Naive thymus-derived CD4-positive, alpha-beta T cell (primary cell): ENCODE data around the gene NRL. TPM values are rescaled to one million over a fixed set of nuclear protein-coding genes. Genes with fewer than 3 reads are reported as not detected.
A peak's percentile ranks its signal among the peaks of the same experiment; 100 is the strongest.

Experiments used
- ATAC-seq: fragments of 150-1000 bp; cut with Tn5 transposase; 2 replicates; pipeline ENCODE4 v1.10.0; 2021; ENCODE audit warnings: mild to moderate bottlenecking, moderate library complexity
- CTCF ChIA-PET: fragments of 350-600 bp; sonication (Branson Sonifier 250); formaldehyde crosslinking; loops from one replicate; lab custom pipeline; 2021; ENCODE audit warnings: antibody characterized with exemption; lab: Charles Lee
- POLR2A ChIA-PET: fragments of 350-600 bp; sonication (Branson Sonifier 250); formaldehyde crosslinking; loops from one replicate; lab custom pipeline; 2021; ENCODE audit warnings: antibody characterized with exemption, inconsistent platforms; lab: Charles Lee
- DNase-seq, 9 donors: peaks; one replicate each; pipeline versions ENCODE4 v3.0.0 to v3.0.0-alpha.2; 2020 to 2022; ENCODE audit warnings: mixed read lengths in 1 of 9
- H3K27ac ChIP-seq: one replicate; pipeline ENCODE4 v1.7.0; 2013; ENCODE audit warnings: mild to moderate bottlenecking, low read depth, low read length, moderate library complexity
- H3K27me3 ChIP-seq, 2 donors: one replicate each; pipeline ENCODE4 v1.7.0; 2013; ENCODE audit warnings: low read length in 2 of 2, mild to moderate bottlenecking in 2 of 2, moderate library complexity in 2 of 2; ENCODE audit not compliant: control insufficient read depth in 2 of 2, insufficient read depth in 2 of 2
- H3K36me3 ChIP-seq, 3 experiments: 1 replicate in 2 of 3; 2 replicates in 1 of 3; pipeline ENCODE4 v1.7.0; 2013; ENCODE audit warnings: low read length in 3 of 3, mild to moderate bottlenecking in 3 of 3, moderate library complexity in 1 of 3; ENCODE audit not compliant: insufficient read depth in 3 of 3, control insufficient read depth in 2 of 3
- H3K4me1 ChIP-seq, 2 donors: one replicate each; pipeline ENCODE4 v1.7.0; 2013; ENCODE audit warnings: low read length in 2 of 2, mild to moderate bottlenecking in 2 of 2, moderate library complexity in 1 of 2; ENCODE audit not compliant: control insufficient read depth in 2 of 2, insufficient read depth in 2 of 2
- H3K4me3 ChIP-seq: 2 replicates; pipeline ENCODE4 v1.7.0; 2013; ENCODE audit warnings: mild to moderate bottlenecking, low read length
- H3K9me3 ChIP-seq, 3 experiments: 1 replicate in 2 of 3; 2 replicates in 1 of 3; pipeline ENCODE4 v1.7.0; 2013; ENCODE audit warnings: low read length in 3 of 3; ENCODE audit not compliant: control insufficient read depth in 2 of 3
- H3K27ac Mint-ChIP-seq, 9 donors: one replicate each; pipeline ENCODE4 v1.8.0; 2020 to 2022; ENCODE audit warnings: mixed read lengths in 9 of 9, mild to moderate bottlenecking in 8 of 9, moderate library complexity in 5 of 9, inconsistent platforms in 2 of 9
- H3K27me3 Mint-ChIP-seq, 5 donors: one replicate each; pipeline ENCODE4 v1.8.0; 2021 to 2022; ENCODE audit warnings: mixed read lengths in 5 of 5, mild to moderate bottlenecking in 1 of 5
- H3K36me3 Mint-ChIP-seq, 5 donors: one replicate each; pipeline ENCODE4 v1.8.0; 2020 to 2022; ENCODE audit warnings: mixed read lengths in 5 of 5, mild to moderate bottlenecking in 3 of 5, inconsistent platforms in 1 of 5
- H3K4me1 Mint-ChIP-seq, 7 donors: one replicate each; pipeline ENCODE4 v1.8.0; 2020 to 2022; ENCODE audit warnings: mixed read lengths in 7 of 7, mild to moderate bottlenecking in 3 of 7, inconsistent platforms in 1 of 7
- H3K4me3 Mint-ChIP-seq, 10 donors: one replicate each; pipeline ENCODE4 v1.8.0; 2020 to 2022; ENCODE audit warnings: mild to moderate bottlenecking in 10 of 10, mixed read lengths in 10 of 10, moderate library complexity in 6 of 10, inconsistent platforms in 2 of 10
- H3K9me3 Mint-ChIP-seq, 11 donors: one replicate each; pipeline ENCODE4 v1.8.0; 2020 to 2022; ENCODE audit warnings: mixed read lengths in 11 of 11, mild to moderate bottlenecking in 4 of 11, inconsistent platforms in 1 of 11, moderate library complexity in 1 of 11
- intact Hi-C, 2 donors: fragments of 100-400 bp; cut with micrococcal nuclease; formaldehyde crosslinking; loops; one replicate each; pipeline ENCODE4 v1.15.1; 2023
- polyA plus RNA-seq, 2 donors: library from polyadenylated mRNA; unstranded; fragments of 300-500 nt; fragmentation: Illumina TruSeq; gene quantifications; one replicate each; pipeline ENCODE4 v1.2.3, GENCODE V29; 2021
- total RNA-seq, 6 experiments: library from RNA in 5 of 6; stranded (reverse) in 5 of 6; gene quantifications; 1 replicate in 5 of 6; 2 replicates in 1 of 6; pipeline ENCODE4 v1.2.3 and lab custom pipeline; 2021 to 2026

Gene NRL
- total and polyA plus RNA-seq, 7 experiments from 2014 or later, result 2.1 to 4.5 (median 3.7) TPM

- H3K27ac Mint-ChIP-seq, result peak overlapping the region; percentile 73 to 97 (median 93)
- ChIA-PET CTCF (interaction anchor here (1.1 to 1.7 kb wide), 3 partner anchors 13 to 18 kb away, joined by 3 to 4 read pairs (median 4); partner anchors contain the start of genes DCAF11 and NRL), POLR2A (interaction anchor here (0.6 to 11.7 kb wide), 8 partner anchors 12 to 110 kb away, joined by 3 to 298 read pairs (median 4); partner anchors contain the start of genes DCAF11, IRF9, NRL and PSME2)
- peak overlapping the region; percentile 68 for H3K27ac ChIP-seq
- H3K4me3 Mint-ChIP-seq, result peak overlapping the region in 9 of 10 donors; percentile 37 to 80 (median 72)
- H3K27me3 ChIP-seq, result no peaks in the 10 kb centered on the region
- H3K9me3 Mint-ChIP-seq, result peaks cover 0 to 4% (median 0%) of the 10 kb centered on the region in 11 donors
- peaks cover 0 to 10% (median 7%) of the 10 kb centered on the region in 3 experiments for H3K36me3 ChIP-seq
- no peaks in the 10 kb centered on the region for H3K27me3 Mint-ChIP-seq
- peaks cover 0 to 14% (median 1%) of the 10 kb centered on the region in 5 donors for H3K36me3 Mint-ChIP-seq
- H3K4me1 Mint-ChIP-seq, result peaks cover 31 to 48% (median 39%) of the 10 kb centered on the region in 7 donors
- intact Hi-C loops, result loop anchor here in 1 of 2 donors (1.0 kb wide), 1 partner anchor 18 kb away; no protein-coding TSS in a partner anchor
- H3K9me3 ChIP-seq, result no peaks in the 10 kb centered on the region
- ATAC-seq (no peak), DNase-seq (no peak)
- peaks cover 16 to 33% of the 10 kb centered on the region in 2 donors for H3K4me1 ChIP-seq
- no peak overlapping the region for H3K4me3 ChIP-seq
Measured at GRCh38 chr14:24132976-24133375, 18.2 kb upstream of the NRL start.

DNA sequence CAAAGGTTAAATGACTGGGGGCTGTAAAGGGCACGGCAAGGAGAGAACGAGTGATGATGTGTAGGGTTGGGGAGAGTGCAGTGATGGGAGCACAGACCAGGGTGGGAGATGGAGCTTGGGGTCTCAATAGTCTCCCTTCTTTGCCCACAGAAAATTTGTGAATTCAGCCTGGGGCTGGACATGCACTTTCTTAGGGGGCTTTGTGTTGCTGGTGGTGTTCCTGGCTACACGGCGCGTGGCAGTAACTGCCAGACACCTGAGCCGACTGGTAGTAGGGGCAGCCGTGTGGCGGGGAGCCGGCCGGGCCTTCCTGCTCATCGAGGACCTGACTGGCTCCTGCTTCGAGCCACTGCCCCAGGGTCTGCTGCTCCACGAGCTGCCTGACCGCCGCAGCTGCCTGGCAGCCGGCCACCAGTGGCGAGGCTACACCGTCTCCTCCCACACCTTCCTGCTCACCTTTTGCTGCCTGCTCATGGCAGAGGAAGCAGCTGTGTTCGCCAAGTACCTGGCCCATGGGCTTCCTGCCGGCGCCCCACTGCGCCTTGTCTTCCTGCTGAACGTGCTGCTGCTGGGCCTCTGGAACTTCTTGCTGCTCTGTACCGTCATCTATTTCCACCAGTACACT is 17.4 kb upstream of the NRL start:
- Mint-ChIP-seq H3K27ac (peak overlapping the region; percentile 73 to 97 (median 93)), H3K4me1 (peaks cover 26 to 41% (median 34%) of the 10 kb centered on the region in 7 donors), H3K36me3 (peaks cover 0 to 10% (median 0%) of the 10 kb centered on the region in 5 donors), H3K27me3 (no peaks in the 10 kb centered on the region), H3K9me3 (peaks cover 0 to 4% (median 0%) of the 10 kb centered on the region in 11 donors), H3K4me3 (peak overlapping the region; percentile 37 to 80 (median 70))
- ATAC-seq (no peak), DNase-seq (peak in 6 of 9 donors; percentile 35 to 50 (median 42))
- intact Hi-C loops, result loop anchor here in 1 of 2 donors (1.0 kb wide), 1 partner anchor 17 kb away; no protein-coding TSS in a partner anchor
- H3K27ac ChIP-seq, result peak overlapping the region; percentile 68
- peaks cover 0 to 3% (median 0%) of the 10 kb centered on the region in 3 experiments for H3K36me3 ChIP-seq
- ChIA-PET CTCF (interaction anchor here (1.1 to 1.7 kb wide), 3 partner anchors 13 to 24 kb away, joined by 3 to 4 read pairs (median 3); partner anchors contain the start of genes DCAF11 and NRL), POLR2A (interaction anchor here (0.5 to 11.7 kb wide), 8 partner anchors 11 to 195 kb away, joined by 3 to 298 read pairs (median 3); partner anchors contain the start of genes DCAF11, IRF9, NRL and PSME2)
- no peaks in the 10 kb centered on the region for H3K27me3 ChIP-seq
- H3K9me3 ChIP-seq, result no peaks in the 10 kb centered on the region
- H3K4me3 ChIP-seq, result no peak overlapping the region
- H3K4me1 ChIP-seq, result peaks cover 13 to 27% of the 10 kb centered on the region in 2 donors

DNA sequence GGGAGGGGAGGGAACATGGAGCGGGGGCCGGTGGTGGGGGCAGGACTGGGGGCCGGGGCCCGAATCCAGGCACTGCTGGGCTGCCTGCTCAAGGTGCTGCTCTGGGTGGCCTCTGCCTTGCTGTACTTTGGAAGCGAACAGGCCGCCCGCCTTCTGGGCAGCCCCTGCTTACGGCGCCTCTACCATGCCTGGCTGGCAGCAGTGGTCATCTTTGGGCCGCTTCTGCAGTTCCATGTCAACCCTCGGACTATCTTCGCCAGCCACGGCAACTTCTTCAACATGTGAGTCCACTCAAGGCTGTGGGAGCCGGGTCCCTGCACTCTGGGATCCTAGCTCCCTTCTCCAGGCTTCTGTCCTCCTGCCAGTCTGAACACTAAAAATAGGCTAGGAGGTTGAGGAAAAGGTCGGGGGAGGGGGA is 16.8 kb upstream of the NRL start:
- Mint-ChIP-seq H3K9me3 (peaks cover 0 to 2% (median 0%) of the 10 kb centered on the region in 11 donors), H3K4me3 (peak overlapping the region in 8 of 10 donors; percentile 29 to 80 (median 68)), H3K27ac (peak overlapping the region in 8 of 9 donors; percentile 87 to 96 (median 92)), H3K27me3 (no peaks in the 10 kb centered on the region), H3K36me3 (peaks cover 0 to 4% (median 0%) of the 10 kb centered on the region in 5 donors), H3K4me1 (peaks cover 20 to 35% (median 28%) of the 10 kb centered on the region in 7 donors)
- Histone ChIP-seq H3K9me3 (no peaks in the 10 kb centered on the region), H3K4me3 (no peak overlapping the region), H3K4me1 (peaks cover 7 to 22% of the 10 kb centered on the region in 2 donors), H3K27ac (peak overlapping the region; percentile 68), H3K36me3 (peaks cover 0 to 3% (median 0%) of the 10 kb centered on the region in 3 experiments), H3K27me3 (no peaks in the 10 kb centered on the region)
- ChIA-PET POLR2A (interaction anchor here (1.2 to 11.7 kb wide), 4 partner anchors 11 to 64 kb away, joined by 3 to 298 read pairs (median 71); partner anchors contain the start of genes DCAF11, NRL, PSME2 and RNF31), CTCF (interaction anchor here (1.2 to 1.7 kb wide), 2 partner anchors 17 to 23 kb away, joined by 3 to 4 read pairs; partner anchors contain the start of genes DCAF11 and NRL)
- intact Hi-C loops, result no loop called here
- ATAC-seq (no peak), DNase-seq (no peak)

GRCh38 chr14:24130717-24131548 is 16.2 kb upstream of the NRL start:
- Mint-ChIP-seq H3K27me3 (no peaks in the 10 kb centered on the region), H3K4me3 (peak overlapping the region in 3 of 10 donors; percentile 7 to 32 (median 13)), H3K4me1 (peaks cover 18 to 33% (median 28%) of the 10 kb centered on the region in 7 donors), H3K27ac (peak overlapping the region in 8 of 9 donors; percentile 21 to 88 (median 48)), H3K36me3 (peaks cover 0 to 4% (median 0%) of the 10 kb centered on the region in 5 donors), H3K9me3 (peaks cover 0 to 2% (median 0%) of the 10 kb centered on the region in 11 donors)
- Histone ChIP-seq H3K4me1 (peaks cover 6 to 22% of the 10 kb centered on the region in 2 donors), H3K4me3 (no peak overlapping the region), H3K36me3 (no peaks in the 10 kb centered on the region), H3K27ac (no peak overlapping the region), H3K9me3 (no peaks in the 10 kb centered on the region), H3K27me3 (no peaks in the 10 kb centered on the region)
- ATAC-seq, result no peak
- ChIA-PET CTCF (interaction anchor here (1.2 to 1.7 kb wide), 2 partner anchors 16 to 23 kb away, joined by 3 to 4 read pairs; partner anchors contain the start of genes DCAF11 and NRL), POLR2A (interaction anchor here (0.7 to 11.7 kb wide), 4 partner anchors 10 to 65 kb away, joined by 3 to 298 read pairs (median 71); partner anchors contain the start of genes DCAF11, NRL, PCK2 and PSME2)
- intact Hi-C loops, result no loop called here
- DNase-seq, result no peak

- Histone ChIP-seq H3K4me3 (no peak within 1 kb of the TSS), H3K4me1 (peaks cover 2 to 19% of the 10 kb centered on the region in 2 donors), H3K27me3 (no peaks in the 10 kb centered on the region), H3K9me3 (no peaks in the 10 kb centered on the region), H3K27ac (no peak within 1 kb of the TSS), H3K36me3 (no peaks in the 10 kb centered on the region)
- ChIA-PET CTCF (no interaction called here), POLR2A (interaction anchor here (0.7 to 11.7 kb wide), 2 partner anchors 10 to 37 kb away, joined by 3 to 298 read pairs; partner anchors contain the start of genes DCAF11, NRL and PCK2)
- Mint-ChIP-seq H3K27ac (peak within 1 kb of the TSS in 8 of 9 donors; percentile 21 to 88 (median 56)), H3K36me3 (peaks cover 0 to 4% (median under 1%) of the 10 kb centered on the region in 5 donors), H3K27me3 (no peaks in the 10 kb centered on the region), H3K4me3 (peak within 1 kb of the TSS in 3 of 10 donors; percentile 7 to 32 (median 13)), H3K9me3 (peaks cover 0 to 2% (median 0%) of the 10 kb centered on the region in 11 donors), H3K4me1 (peaks cover 16 to 31% (median 25%) of the 10 kb centered on the region in 7 donors)
- DNase-seq (no peak), ATAC-seq (no peak)
- intact Hi-C loops, result no loop called here
Measured at GRCh38 chr14:24130380-24130716, 15.6 kb upstream of the NRL start, which contains the start of gene FITM1. Gene FITM1, plus strand, starts transcription at chr14:24130659. Its CDS starts 905 bp downstream, at chr14:24131564.
